ENCODE measurements around the gene HPSE2.

DNA sequence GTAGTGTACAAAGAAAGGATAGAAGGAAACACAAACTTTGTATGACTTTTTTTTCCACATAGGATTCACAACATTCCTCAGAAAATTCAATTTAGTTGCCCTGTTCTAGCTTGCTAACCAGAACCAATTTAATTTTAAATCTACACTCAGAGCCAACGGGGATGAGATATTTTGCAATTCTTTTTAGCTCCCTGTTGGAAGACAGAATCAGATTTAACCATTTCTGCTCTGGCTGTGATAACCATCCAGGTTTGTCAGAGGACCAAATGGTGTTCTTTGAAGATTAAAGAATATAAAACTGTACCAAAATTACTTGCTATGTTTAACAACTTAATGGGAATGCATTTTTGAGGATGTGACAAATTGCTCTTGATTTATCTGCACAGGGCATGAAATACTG, 319.7 kb downstream of the HPSE2 start:
- TF ChIP-seq POLR2A (IDR thresholded peaks at IDR 0.05) (no peak), POLR2AphosphoS5 (IDR thresholded peaks at IDR 0.05) (no peak), CTCF (IDR thresholded peaks at IDR 0.05) (no peak)
